PC-3 (cell line): ENCODE results near the gene TMEM81.

ENCODE experiments used
- CTCF ChIP-seq: fragments of 300-600 bp; sonication (generic); conservative IDR thresholded peaks from 2 replicates; pipeline ENCODE4 v1.5.1; 2017; ENCODE audit warnings: antibody characterized with exemption, low read depth, mild to moderate bottlenecking, low read length
- EZH2 ChIP-seq: fragments of 300-600 bp; sonication (generic); IDR thresholded peaks from one replicate; pipeline ENCODE4 v1.6.1; 2017; ENCODE audit warnings: antibody characterized with exemption, mild to moderate bottlenecking, low read length; ENCODE audit not compliant: unreplicated experiment

GRCh38 chr1:205077158-205077933 is 6.9 kb downstream of the TMEM81 start:
- TF ChIP-seq CTCF = no peak
- no peak for TF ChIP-seq EZH2
